ENCODE results near the gene CALM3. TPM values are rescaled to one million over a fixed set of nuclear protein-coding genes. Genes with fewer than 3 reads are reported as not detected.
"Not testable (repeated sequence)": the region's sequence is repeated elsewhere in the genome, so short reads cannot be mapped to it uniquely, and the experiment has no call there.

Gene CALM3
- total RNA-seq = 478 and 493 TPM in 2 replicates

DNA sequence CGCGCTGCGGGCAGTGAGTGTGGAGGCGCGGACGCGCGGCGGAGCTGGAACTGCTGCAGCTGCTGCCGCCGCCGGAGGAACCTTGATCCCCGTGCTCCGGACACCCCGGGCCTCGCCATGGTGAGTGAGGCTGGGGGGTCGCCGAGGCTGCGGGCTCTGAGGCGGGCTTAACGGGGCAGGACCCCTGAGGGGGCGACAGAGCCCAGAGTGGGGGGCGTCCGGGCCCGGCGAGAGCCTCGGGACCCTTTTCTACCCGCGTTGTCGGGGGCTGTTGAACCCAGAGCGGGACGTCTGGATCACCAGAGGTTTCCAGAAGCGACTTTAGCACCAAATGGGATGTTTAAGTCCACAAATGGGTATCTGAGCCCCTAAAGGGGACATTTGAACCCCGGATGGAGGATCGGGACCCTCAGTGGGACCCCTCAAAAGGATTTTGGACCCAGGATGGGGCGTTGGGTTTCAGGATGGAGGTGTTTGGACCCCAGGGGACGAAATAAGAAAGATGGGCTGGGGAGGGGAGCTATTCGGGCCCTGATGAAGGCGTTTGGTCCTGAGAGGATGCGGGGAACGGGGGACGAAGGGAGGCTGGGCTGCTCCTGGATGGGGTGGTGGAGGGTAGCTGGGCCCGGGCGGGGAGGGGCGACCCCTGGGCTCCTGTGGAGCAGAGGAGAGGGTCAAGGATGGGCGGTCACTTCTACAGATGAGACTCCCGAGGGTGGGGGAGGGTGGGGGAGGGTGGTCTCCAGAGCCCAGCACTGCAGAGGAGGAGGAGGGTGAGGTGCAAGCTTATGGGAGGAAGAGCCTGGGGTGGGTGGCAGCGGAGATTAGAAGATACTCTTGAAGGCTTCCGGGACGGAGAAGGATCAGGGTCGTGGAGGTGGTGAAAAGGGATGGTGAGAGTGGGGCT is at the start of gene CALM3:
TSS of gene CALM3 (plus strand) at position 13 of the 907 bp plus-strand sequence. CDS start at position 118, 105 bp downstream.
- intact Hi-C loops (cut with micrococcal nuclease) = loop anchor here (1.0 to 10.0 kb wide), 7 partner anchors 11 to 747 kb away; partner anchors contain the start of genes DHX34, FKRP, FOXA3 and PRKD2

DNA sequence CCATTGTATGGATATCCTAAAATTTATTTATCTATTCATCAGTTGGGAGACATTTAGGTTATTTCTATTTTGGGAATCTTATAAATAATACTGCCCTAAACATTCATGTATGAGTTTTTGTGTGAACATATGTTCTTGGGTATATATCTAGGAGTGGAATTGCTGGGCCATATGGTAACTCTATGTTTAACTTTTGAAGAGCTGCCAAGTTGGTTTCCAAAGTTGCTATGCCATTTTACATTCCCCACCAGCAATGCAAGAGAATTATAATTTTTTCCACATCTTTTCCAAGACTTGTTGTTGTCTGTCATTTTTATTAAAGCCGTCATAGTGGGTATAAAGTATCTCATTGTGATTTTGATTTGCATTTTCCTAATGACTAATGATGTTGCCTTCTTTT is 48.2 kb upstream of the CALM3 start:
- intact Hi-C loops (cut with micrococcal nuclease) = no loop called here

- intact Hi-C loops (cut with micrococcal nuclease) = no loop called here
Observed at GRCh38 chr19:46554161-46554560, 47.0 kb upstream of the CALM3 start.

DNA sequence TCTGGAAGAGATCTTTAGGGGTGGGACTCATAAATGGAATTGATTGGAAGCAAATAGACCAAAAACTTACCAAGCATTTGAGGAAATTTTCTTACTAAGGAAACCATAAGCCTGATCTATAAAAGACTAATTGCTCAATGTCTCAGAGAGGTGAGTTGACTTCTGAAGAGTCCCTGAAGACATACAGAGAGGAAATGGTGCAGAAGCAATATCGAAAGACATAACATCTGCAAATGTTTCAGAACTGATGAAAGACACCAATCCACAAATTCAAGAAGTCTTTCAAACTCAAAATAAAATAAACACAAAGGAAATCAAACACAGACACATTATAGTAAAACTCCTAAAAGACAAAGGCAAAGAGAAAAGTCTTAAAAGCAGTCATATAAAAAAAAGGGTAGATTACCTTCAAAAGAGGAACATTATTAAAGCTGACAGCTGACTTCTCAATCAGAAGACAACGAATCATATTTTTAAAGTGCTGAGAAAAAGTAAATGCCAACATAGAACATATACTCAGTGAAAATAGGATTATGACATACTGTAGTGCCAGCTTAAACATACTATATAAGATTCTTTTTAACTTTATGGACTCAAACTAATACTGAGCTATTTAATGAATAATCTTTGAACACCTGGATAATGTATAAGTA is 45.4 kb upstream of the CALM3 start:
- intact Hi-C loops (cut with micrococcal nuclease) = no loop called here

GRCh38 chr19:46556471-46556870 is 44.7 kb upstream of the CALM3 start:
- intact Hi-C loops (cut with micrococcal nuclease) = not testable (repeated sequence)

GRCh38 chr19:46559203-46559602 is 41.9 kb upstream of the CALM3 start:
- intact Hi-C loops (cut with micrococcal nuclease) = no loop called here

GRCh38 chr19:46559675-46560074 is 41.5 kb upstream of the CALM3 start:
- intact Hi-C loops (cut with micrococcal nuclease) = not testable (repeated sequence)

DNA sequence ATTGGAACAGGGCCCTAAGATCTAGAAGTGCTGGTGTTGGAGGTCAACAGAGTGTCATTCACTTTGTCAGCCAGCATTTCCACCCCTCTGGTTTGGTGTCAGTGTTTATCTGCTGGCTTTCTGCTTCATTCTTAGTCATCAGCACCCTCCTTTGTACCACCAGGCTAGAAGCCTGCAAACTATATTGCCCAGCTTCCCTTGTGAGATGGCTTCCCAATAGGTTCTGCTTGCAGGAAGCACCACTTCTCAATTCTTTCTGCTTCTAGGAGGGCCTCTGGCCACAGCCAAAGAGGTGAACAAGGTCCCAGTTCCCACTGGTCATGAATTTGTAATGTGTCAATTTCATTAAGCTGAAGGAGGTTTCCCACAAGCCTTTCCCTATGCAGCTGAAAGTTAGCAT is 36.4 kb upstream of the CALM3 start:
- intact Hi-C loops (cut with micrococcal nuclease) = no loop called here

DNA sequence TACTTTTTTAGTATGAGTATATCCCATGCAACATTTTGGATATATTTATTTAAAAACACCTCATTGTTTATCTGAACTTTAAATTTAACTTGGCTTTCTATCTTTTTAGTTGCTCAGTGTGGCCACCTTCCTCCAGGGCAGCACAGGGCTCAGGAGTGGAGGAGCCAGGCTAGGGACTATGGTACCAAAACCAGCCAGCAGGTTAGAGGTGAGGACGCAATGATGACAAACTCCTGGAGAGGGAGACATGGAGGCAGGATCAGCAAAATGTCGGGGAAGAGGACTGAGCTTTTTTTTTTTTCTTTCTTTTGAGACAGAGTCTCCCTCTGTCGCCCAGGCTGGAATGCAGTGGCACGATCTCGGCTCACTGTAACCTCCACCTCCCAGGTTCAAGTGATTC is 29.6 kb upstream of the CALM3 start:
- intact Hi-C loops (cut with micrococcal nuclease) = no loop called here

DNA sequence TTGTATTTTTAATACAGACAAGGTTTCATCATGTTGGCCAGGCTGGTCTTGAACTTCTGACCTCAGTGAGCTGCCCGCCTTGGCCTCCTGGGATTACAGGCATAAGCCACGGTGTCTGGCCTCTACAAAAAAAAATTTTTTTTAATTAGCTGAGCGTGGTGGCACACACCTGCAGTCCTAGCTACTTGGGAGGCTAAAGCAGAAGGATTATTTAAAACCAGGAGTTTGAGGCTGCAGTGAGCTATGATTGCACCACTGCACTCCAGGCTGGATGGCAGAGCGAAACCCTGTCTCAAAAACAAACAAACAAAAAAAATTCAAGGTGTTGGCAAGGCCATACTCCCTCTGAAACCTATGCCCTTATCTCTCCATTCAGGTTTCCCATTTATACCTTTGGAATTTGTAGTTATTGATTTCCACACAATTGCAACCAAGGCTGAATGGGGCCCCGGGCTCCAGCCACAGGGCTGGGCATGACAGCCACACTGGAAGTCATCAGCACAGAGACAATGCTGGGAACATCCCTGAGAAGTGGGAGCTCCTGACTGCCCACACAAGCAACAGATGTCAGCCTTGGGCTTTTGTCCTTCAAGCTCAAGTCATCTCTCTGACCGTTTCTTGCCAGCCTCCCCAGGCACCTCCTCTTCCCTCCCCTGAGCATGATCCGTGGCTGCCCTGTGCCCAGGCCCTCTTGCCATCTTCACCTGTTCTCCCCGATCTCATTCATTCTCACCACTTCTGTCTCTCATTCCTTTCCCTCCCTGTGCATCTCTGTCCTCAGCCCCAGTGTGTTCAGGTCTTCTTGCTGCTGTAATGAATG is 27.2 kb upstream of the CALM3 start:
- intact Hi-C loops (cut with micrococcal nuclease) = no loop called here

- intact Hi-C loops (cut with micrococcal nuclease) = no loop called here
Observed at GRCh38 chr19:46574533-46574932, 26.6 kb upstream of the CALM3 start.

DNA sequence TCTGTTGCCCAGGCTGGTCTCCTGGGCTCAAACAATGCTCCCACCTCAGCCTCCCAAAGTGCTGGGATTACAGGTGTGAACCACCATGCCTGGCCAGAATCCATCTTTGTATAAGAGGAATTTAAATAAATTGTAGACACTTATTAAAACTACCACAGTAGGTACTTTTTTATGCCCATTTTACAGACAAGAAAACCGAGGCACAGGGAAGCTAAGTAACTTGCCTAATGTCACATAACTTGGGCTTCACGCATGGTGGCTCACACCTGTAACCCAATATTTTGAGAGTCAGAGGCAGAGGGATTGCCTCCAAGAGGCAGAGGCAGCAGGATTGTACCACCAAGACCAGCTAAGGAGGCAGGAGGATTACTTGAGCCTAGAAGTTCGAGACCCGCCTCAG is 22.7 kb upstream of the CALM3 start:
- intact Hi-C loops (cut with micrococcal nuclease) = no loop called here

DNA sequence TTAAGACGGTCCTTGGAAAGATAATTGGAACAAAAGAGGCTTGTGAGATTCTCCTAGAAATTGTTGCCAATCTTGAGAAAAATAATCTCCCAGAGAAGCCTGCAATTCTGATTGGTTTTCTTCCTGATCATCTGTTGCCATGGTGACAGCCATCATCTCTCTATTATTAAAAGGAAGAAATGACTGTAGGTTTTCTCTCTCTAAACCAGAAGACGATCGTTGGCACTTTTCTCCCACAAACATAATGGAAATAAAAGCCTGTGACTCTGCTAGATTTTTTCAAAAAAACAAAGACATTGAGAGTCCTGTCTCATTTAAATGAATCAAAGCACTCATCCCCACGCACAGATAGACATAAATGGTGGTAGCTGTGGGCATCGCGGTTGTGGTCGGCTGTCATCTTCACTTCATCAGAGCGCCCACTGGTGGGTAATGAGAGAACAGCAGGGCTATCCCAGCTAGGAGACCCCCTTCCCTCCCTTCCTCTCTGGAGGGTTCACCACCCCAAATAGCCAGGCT is 21.7 kb upstream of the CALM3 start:
- intact Hi-C loops (cut with micrococcal nuclease) = no loop called here

- intact Hi-C loops (cut with micrococcal nuclease) = no loop called here
Observed at GRCh38 chr19:46580247-46580646, 20.9 kb upstream of the CALM3 start.

- intact Hi-C loops (cut with micrococcal nuclease) = no loop called here
Observed at GRCh38 chr19:46585539-46585938, 15.6 kb upstream of the CALM3 start.

DNA sequence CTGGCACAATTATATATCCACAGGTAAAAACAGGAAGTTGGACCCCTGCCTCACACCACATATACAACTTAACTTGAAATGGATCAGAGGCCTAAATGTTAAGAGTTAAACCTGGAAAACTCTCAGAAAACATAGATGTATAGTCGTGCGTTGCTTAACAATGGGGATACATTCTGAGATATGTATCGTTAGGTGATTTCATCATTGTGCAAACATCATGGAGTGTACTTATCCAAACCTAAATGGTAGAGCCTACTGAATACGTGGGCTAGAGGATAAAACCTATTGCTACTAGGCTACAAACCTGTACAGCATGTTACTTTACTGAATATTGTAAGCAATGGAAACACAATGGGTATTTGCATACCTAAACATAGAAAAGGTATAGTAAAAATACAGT is 14.8 kb upstream of the CALM3 start:
- intact Hi-C loops (cut with micrococcal nuclease) = no loop called here

GRCh38 chr19:46587861-46588260 is 13.3 kb upstream of the CALM3 start:
- intact Hi-C loops (cut with micrococcal nuclease) = no loop called here

DNA sequence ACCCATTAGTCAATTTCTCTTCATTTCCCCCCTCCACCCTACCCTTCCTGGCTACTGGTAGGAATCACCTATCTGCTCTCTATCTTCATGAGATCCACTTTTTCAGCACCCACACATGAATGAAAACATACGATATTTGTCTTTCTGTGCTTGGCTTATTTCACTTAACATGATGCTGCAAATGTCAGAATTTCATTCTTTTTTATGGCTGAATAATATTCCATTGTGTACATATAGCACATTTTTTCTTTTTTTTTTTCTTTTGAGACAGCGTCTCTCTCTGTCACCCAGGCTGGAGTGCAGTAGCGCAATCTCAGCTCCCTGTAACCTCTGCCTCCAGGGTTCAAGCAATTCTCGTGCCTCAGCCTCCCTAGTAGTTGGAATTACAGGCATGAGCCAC is 9.9 kb upstream of the CALM3 start:
- intact Hi-C loops (cut with micrococcal nuclease) = no loop called here

DNA sequence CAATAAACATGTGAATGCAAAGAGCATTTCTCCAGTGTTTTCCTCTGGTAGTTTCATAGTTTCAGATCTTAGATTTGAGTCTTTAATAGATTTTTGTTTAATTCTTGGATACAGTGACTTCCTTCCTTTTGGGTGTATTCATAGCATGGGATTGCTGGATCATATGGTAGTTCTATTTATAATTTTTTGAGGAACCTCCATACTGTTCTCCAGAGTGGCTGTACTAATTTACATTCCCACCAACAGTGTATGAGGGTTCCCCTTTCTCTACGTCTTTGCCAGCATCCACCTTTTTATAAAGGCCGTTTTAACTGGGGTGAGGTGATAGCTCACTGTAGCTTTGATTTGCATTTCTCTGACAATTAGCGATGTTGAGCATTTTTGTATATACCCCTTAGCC is 9.3 kb upstream of the CALM3 start:
- intact Hi-C loops (cut with micrococcal nuclease) = no loop called here

GRCh38 chr19:46596008-46596407 is 5.1 kb upstream of the CALM3 start:
- intact Hi-C loops (cut with micrococcal nuclease) = no loop called here

DNA sequence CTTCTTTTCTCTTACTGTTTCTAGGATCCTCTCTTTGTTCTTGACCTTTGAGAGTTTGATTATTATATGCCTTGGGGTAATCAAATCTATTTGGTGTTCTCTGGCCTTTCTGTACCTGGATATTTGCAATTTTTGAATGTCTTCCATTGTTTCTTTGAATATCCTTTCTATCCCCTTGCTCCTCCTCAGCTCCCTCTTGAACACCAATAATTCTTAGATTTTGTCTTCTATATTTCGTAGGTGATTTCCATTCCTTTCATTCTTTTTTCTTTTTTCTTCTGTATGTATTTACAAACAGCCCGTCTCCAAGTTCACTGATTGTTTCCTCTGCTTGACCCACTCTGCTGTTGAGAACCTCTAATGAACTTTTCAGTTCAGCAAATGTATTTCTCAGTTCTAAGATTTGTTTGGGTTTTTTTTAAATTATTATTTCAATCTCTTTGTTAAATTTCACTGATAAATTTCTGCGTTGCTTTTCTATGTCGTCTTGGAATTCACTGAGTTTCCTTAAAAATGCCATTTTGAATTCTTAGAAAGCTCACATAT is 2.7 kb upstream of the CALM3 start:
- intact Hi-C loops (cut with micrococcal nuclease) = no loop called here

Data from T-helper 1 cell treated with Interleukin-12 subunit alpha and Interleukin-12 subunit beta and Interleukin-4 antibody, amounts not matched to agents 30 ng/mL and 1 ng/mL, for 36 hours (primary cell).